HepG2 (cell line): ENCODE results near the gene POFUT2. TPM values are rescaled to one million over a fixed set of nuclear protein-coding genes. Genes with fewer than 3 reads are reported as not detected.
A peak's percentile ranks its signal among the peaks of the same experiment; 100 is the strongest.

Source experiments
- ARNTL ChIP-seq: sonication (generic); formaldehyde crosslinking; IDR thresholded peaks from 2 replicates; pipeline ENCODE4 v1.4.0; 2020; ENCODE audit warnings: mild to moderate bottlenecking, missing genetic modification reagents
- HNF4G ChIP-seq, 2 experiments: sonication (generic) in 1 of 2; formaldehyde crosslinking in 1 of 2; IDR thresholded peaks; 2 replicates each; pipeline versions ENCODE4 v1.4.0 to v1.6.1; 2011 to 2020; ENCODE audit warnings: borderline replicate concordance in 2 of 2, low read depth in 2 of 2, mild to moderate bottlenecking in 2 of 2, low read length in 1 of 2, missing genetic modification reagents in 1 of 2, moderate library complexity in 1 of 2
- KAT7 ChIP-seq: IDR thresholded peaks from 2 replicates; pipeline ENCODE4 v1.6.1; 2018; ENCODE audit warnings: borderline replicate concordance, missing compliant biosample characterization
- KDM4B ChIP-seq: sonication (generic); formaldehyde crosslinking; IDR thresholded peaks from 2 replicates; pipeline ENCODE4 v1.4.0; 2020; ENCODE audit warnings: missing genetic modification reagents
- LBX2 ChIP-seq: sonication (generic); formaldehyde crosslinking; IDR thresholded peaks from 2 replicates; pipeline ENCODE4 v1.5.0; 2020; ENCODE audit warnings: missing genetic modification reagents, mild to moderate bottlenecking, borderline replicate concordance
- MAZ ChIP-seq, 2 experiments: sonication (generic) in 1 of 2; formaldehyde crosslinking in 1 of 2; IDR thresholded peaks; 2 replicates each; pipeline versions ENCODE4 v1.5.0 to v1.6.1; 2012 to 2020; ENCODE audit warnings: low read depth in 2 of 2, mild to moderate bottlenecking in 2 of 2, borderline replicate concordance in 1 of 2, improper control_type of control experiment in 1 of 2, low read length in 1 of 2, missing genetic modification reagents in 1 of 2, moderate library complexity in 1 of 2
- STAT6 ChIP-seq: sonication (generic); formaldehyde crosslinking; IDR thresholded peaks from 2 replicates; pipeline ENCODE4 v1.4.0; 2020; ENCODE audit warnings: missing genetic modification reagents, mild to moderate bottlenecking, borderline replicate concordance
- ZEB1 ChIP-seq: IDR thresholded peaks from 2 replicates; pipeline ENCODE4 v1.6.1; 2012; ENCODE audit warnings: mild to moderate bottlenecking, low read depth, inconsistent platforms; ENCODE audit not compliant: insufficient replicate concordance
- ZKSCAN8 ChIP-seq: IDR thresholded peaks from 2 replicates; pipeline ENCODE4 v1.6.1; 2016; ENCODE audit warnings: borderline replicate concordance, missing genetic modification reagents, missing compliant biosample characterization
- ZNF501 ChIP-seq: sonication (generic); formaldehyde crosslinking; IDR thresholded peaks from 2 replicates; pipeline ENCODE4 v1.5.1; 2020; ENCODE audit warnings: mild to moderate bottlenecking, moderate library complexity, missing genetic modification reagents
- ZNF687 ChIP-seq: sonication (generic); formaldehyde crosslinking; IDR thresholded peaks from 2 replicates; pipeline ENCODE4 v1.5.1; 2020; ENCODE audit warnings: mild to moderate bottlenecking, missing genetic modification reagents, moderate library complexity
- ZNF737 ChIP-seq: sonication (generic); formaldehyde crosslinking; IDR thresholded peaks from 2 replicates; pipeline ENCODE4 v1.5.0; 2020; ENCODE audit warnings: missing genetic modification reagents, mild to moderate bottlenecking, borderline replicate concordance
- polyA plus RNA-seq, 8 experiments: library from polyadenylated mRNA; depleted of rRNA in 3 of 8; stranded (reverse) in 7 of 8; unstranded in 1 of 8; fragments of >200 nt; fragmentation: Illumina TruSeq in 4 of 8; extraction: Trizol in 4 of 8; gene quantifications; 2 replicates each; pipeline versions ENCODE4 v1.2.1 to v1.2.3, GENCODE V29; 2011 to 2016; ENCODE audit warnings: low read depth in 4 of 8, missing spikeins in 1 of 8, mixed read lengths in 1 of 8; ENCODE audit not compliant: insufficient read depth in 1 of 8
- total RNA-seq, 5 experiments: library from RNA; depleted of rRNA; stranded (reverse); fragments of >200 nt; fragmentation: Illumina TruSeq; extraction: Trizol; gene quantifications; 2 replicates each; pipeline ENCODE4 v1.2.3, GENCODE V29; 2016; ENCODE audit warnings: low read depth in 1 of 5
- TF ChIP-seq, protein P1 (sequence below): IDR thresholded peaks from 2 replicates; pipeline ENCODE4 v1.6.1; 2016; ENCODE audit warnings: low read depth, control low read depth
- TF ChIP-seq, protein P2 (sequence below): IDR thresholded peaks from 2 replicates; pipeline ENCODE4 v1.6.1; 2016; ENCODE audit warnings: missing compliant biosample characterization, missing genetic modification reagents, borderline replicate concordance
- TF ChIP-seq, protein P3 (sequence below): sonication (generic); formaldehyde crosslinking; IDR thresholded peaks from 2 replicates; pipeline ENCODE4 v1.5.1; 2020; ENCODE audit warnings: missing genetic modification reagents, mild to moderate bottlenecking, borderline replicate concordance

The POFUT2 gene
- total and polyA plus RNA-seq, 2 of the 13 experiments (the other 11 are each of a cell fraction or from before 2014, with no cell fraction given): 22.8 to 24.0 TPM

DNA sequence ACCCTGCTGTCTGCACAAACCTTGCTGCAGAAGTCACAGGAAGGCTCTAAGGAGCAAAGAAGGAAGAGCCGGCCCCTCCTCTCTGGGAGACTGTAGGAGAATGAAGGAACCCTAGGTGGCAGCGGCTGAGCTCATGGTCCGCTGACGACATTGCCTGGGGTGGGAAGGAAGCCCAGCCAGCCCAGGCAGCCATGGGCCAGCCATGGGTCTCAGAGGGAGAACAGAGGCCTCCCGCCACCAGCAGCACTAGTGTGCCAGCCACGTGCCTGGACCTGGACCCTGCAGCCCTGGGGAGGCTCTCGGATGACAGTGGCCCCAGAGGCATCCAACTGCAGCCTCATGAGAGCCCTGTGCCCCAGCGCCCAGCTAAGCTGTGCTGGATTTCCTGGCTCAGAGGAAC lies 49.2 kb upstream of the POFUT2 start (continued):
- TF ChIP-seq LBX2 (CRISPR knock-in tag): peak; percentile 71; the same call in 1 of the 2 replicates
- TF ChIP-seq MAZ (IDR thresholded peaks at IDR 0.05; ENCODE audit: borderline replicate concordance, low read depth, low read length): no peak
- peak; percentile 61; the same call in 1 of the 2 replicates for TF ChIP-seq MAZ (CRISPR knock-in tag; IDR thresholded peaks at IDR 0.05; ENCODE audit: low read depth)
- TF ChIP-seq, protein P1, sequence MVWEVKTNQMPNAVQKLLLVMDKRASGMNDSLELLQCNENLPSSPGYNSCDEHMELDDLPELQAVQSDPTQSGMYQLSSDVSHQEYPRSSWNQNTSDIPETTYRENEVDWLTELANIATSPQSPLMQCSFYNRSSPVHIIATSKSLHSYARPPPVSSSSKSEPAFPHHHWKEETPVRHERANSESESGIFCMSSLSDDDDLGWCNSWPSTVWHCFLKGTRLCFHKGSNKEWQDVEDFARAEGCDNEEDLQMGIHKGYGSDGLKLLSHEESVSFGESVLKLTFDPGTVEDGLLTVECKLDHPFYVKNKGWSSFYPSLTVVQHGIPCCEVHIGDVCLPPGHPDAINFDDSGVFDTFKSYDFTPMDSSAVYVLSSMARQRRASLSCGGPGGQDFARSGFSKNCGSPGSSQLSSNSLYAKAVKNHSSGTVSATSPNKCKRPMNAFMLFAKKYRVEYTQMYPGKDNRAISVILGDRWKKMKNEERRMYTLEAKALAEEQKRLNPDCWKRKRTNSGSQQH (CRISPR knock-in tag): no peak
- TF ChIP-seq ZNF737 (CRISPR knock-in tag): no peak
- no peak for TF ChIP-seq STAT6 (CRISPR knock-in tag)
- no peak for TF ChIP-seq KDM4B (CRISPR knock-in tag)
- 0 out of 2 replicates have a peak, but pooled peaks have one; percentile 20 for TF ChIP-seq ZNF501
- TF ChIP-seq, protein P2, sequence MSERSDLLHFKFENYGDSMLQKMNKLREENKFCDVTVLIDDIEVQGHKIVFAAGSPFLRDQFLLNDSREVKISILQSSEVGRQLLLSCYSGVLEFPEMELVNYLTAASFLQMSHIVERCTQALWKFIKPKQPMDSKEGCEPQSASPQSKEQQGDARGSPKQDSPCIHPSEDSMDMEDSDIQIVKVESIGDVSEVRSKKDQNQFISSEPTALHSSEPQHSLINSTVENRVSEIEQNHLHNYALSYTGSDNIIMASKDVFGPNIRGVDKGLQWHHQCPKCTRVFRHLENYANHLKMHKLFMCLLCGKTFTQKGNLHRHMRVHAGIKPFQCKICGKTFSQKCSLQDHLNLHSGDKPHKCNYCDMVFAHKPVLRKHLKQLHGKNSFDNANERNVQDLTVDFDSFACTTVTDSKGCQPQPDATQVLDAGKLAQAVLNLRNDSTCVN: peak; percentile 46; the same call in 1 of the 2 replicates
- TF ChIP-seq KAT7: no peak
- TF ChIP-seq ZEB1: no peak
- 0 out of 2 replicates have a peak, but pooled peaks have one; percentile 45 for TF ChIP-seq ARNTL (CRISPR knock-in tag)
- no peak for TF ChIP-seq HNF4G (IDR thresholded peaks at IDR 0.05; ENCODE audit: borderline replicate concordance, low read depth, low read length)
- TF ChIP-seq HNF4G (CRISPR knock-in tag; IDR thresholded peaks at IDR 0.05; ENCODE audit: borderline replicate concordance, low read depth): no peak
- TF ChIP-seq ZNF687: peak; percentile 96
- TF ChIP-seq, protein P3, sequence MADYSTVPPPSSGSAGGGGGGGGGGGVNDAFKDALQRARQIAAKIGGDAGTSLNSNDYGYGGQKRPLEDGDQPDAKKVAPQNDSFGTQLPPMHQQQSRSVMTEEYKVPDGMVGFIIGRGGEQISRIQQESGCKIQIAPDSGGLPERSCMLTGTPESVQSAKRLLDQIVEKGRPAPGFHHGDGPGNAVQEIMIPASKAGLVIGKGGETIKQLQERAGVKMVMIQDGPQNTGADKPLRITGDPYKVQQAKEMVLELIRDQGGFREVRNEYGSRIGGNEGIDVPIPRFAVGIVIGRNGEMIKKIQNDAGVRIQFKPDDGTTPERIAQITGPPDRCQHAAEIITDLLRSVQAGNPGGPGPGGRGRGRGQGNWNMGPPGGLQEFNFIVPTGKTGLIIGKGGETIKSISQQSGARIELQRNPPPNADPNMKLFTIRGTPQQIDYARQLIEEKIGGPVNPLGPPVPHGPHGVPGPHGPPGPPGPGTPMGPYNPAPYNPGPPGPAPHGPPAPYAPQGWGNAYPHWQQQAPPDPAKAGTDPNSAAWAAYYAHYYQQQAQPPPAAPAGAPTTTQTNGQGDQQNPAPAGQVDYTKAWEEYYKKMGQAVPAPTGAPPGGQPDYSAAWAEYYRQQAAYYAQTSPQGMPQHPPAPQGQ: no peak
- no peak for TF ChIP-seq ZKSCAN8 (CRISPR knock-in tag)
